Measurements from ENCODE around the gene ZNF396.

ZNF396 gene

GRCh38 chr18:35337286-35337685, 39.9 kb downstream of the ZNF396 start:
- Histone ChIP-seq H3K36me3 (peaks cover 71 to 83% (median 74%) of the 10 kb centered on the region in 3 donors), H3K4me1 (peaks cover 0 to 38% (median 16%) of the 10 kb centered on the region in 4 donors), H3K27me3 (no peaks in the 10 kb centered on the region), H3K27ac (no peak overlapping the region), H3K4me3 (no peak overlapping the region), H3K9me3 (no peaks in the 10 kb centered on the region)
- intact Hi-C loops (cut with DNase I; ENCODE audit: low total_unique reads), result loop anchor here (5.0 kb wide), 1 partner anchor 1925 kb away; no protein-coding TSS in a partner anchor
- DNase-seq, result no peak
- TF ChIP-seq CTCF (IDR thresholded peaks at IDR 0.05), result no peak

GRCh38 chr18:35335866-35336265, 41.3 kb downstream of the ZNF396 start:
- peaks cover 0 to 24% (median 6%) of the 10 kb centered on the region in 4 donors for H3K4me1 ChIP-seq
- peaks cover 74 to 94% (median 82%) of the 10 kb centered on the region in 3 donors for H3K36me3 ChIP-seq
- no peak for DNase-seq
- no peak overlapping the region for H3K4me3 ChIP-seq
- no peaks in the 10 kb centered on the region for H3K9me3 ChIP-seq
- intact Hi-C loops (cut with DNase I; ENCODE audit: low total_unique reads), result loop anchor here (5.0 kb wide), 1 partner anchor 1924 kb away; no protein-coding TSS in a partner anchor
- TF ChIP-seq CTCF (IDR thresholded peaks at IDR 0.05), result no peak
- no peak overlapping the region for H3K27ac ChIP-seq
- no peaks in the 10 kb centered on the region for H3K27me3 ChIP-seq

GRCh38 chr18:35334821-35335220, 42.3 kb downstream of the ZNF396 start:
- peaks cover 0 to 24% (median 4%) of the 10 kb centered on the region in 4 donors for H3K4me1 ChIP-seq
- TF ChIP-seq CTCF (IDR thresholded peaks at IDR 0.05), result no peak
- H3K9me3 ChIP-seq, result no peaks in the 10 kb centered on the region
- H3K27me3 ChIP-seq, result no peaks in the 10 kb centered on the region
- intact Hi-C loops (cut with DNase I; ENCODE audit: low total_unique reads), result loop anchor here (5.0 kb wide), 1 partner anchor 1923 kb away; no protein-coding TSS in a partner anchor
- peaks cover 69 to 86% (median 75%) of the 10 kb centered on the region in 3 donors for H3K36me3 ChIP-seq
- DNase-seq, result no peak
- no peak overlapping the region for H3K4me3 ChIP-seq
- no peak overlapping the region for H3K27ac ChIP-seq

GRCh38 chr18:35334212-35334611, 42.9 kb downstream of the ZNF396 start:
- no peak overlapping the region for H3K27ac ChIP-seq
- H3K4me3 ChIP-seq, result no peak overlapping the region
- intact Hi-C loops (cut with DNase I; ENCODE audit: low total_unique reads), result no loop called here
- no peaks in the 10 kb centered on the region for H3K9me3 ChIP-seq
- H3K36me3 ChIP-seq, result peaks cover 63 to 79% (median 68%) of the 10 kb centered on the region in 3 donors
- TF ChIP-seq CTCF (IDR thresholded peaks at IDR 0.05), result no peak
- peaks cover 0 to 22% (median 4%) of the 10 kb centered on the region in 4 donors for H3K4me1 ChIP-seq
- H3K27me3 ChIP-seq, result no peaks in the 10 kb centered on the region
- no peak for DNase-seq

- TF ChIP-seq CTCF (IDR thresholded peaks at IDR 0.05), result no peak
- Histone ChIP-seq H3K4me1 (peaks cover 0 to 16% (median 4%) of the 10 kb centered on the region in 4 donors), H3K4me3 (no peak overlapping the region), H3K9me3 (no peaks in the 10 kb centered on the region), H3K27me3 (no peaks in the 10 kb centered on the region), H3K27ac (no peak overlapping the region), H3K36me3 (peaks cover 36 to 53% (median 44%) of the 10 kb centered on the region in 3 donors)
- intact Hi-C loops (cut with DNase I; ENCODE audit: low total_unique reads), result no loop called here
- no peak for DNase-seq
Measured at GRCh38 chr18:35331367-35332087, 45.6 kb downstream of the ZNF396 start.

Data from tibial artery (tissue), 4 donors.